ENCODE data around the gene HDGF.

DNA sequence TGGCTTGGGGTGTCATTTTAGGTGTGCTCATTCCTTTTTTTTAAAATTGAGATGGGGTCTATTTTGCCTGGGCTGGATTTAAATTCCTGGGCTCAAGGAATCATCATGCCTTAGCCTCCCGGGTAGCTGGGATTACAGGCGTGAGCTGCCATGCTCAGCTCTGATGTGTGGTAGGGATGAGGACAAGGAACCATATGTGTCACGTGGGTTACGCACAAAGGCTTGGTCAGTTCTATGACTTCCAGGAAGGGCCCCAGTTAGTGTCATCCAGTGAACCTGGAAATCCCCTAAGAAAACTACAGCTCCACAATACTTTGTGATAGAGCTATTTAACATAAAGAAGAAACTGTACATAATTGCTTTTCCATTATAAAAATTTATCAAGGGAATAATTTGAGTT lies 29.9 kb downstream of the HDGF start:
- TF ChIP-seq, protein P1, sequence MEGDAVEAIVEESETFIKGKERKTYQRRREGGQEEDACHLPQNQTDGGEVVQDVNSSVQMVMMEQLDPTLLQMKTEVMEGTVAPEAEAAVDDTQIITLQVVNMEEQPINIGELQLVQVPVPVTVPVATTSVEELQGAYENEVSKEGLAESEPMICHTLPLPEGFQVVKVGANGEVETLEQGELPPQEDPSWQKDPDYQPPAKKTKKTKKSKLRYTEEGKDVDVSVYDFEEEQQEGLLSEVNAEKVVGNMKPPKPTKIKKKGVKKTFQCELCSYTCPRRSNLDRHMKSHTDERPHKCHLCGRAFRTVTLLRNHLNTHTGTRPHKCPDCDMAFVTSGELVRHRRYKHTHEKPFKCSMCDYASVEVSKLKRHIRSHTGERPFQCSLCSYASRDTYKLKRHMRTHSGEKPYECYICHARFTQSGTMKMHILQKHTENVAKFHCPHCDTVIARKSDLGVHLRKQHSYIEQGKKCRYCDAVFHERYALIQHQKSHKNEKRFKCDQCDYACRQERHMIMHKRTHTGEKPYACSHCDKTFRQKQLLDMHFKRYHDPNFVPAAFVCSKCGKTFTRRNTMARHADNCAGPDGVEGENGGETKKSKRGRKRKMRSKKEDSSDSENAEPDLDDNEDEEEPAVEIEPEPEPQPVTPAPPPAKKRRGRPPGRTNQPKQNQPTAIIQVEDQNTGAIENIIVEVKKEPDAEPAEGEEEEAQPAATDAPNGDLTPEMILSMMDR (IDR thresholded peaks at IDR 0.05 in 8 of 11, conservative IDR thresholded peaks at IDR 0.05 in 3 of 11): no peak
- TF ChIP-seq POLR2A (IDR thresholded peaks at IDR 0.05) (no peak), POLR2AphosphoS5 (IDR thresholded peaks at IDR 0.05) (no peak)

Measured in spleen (tissue), 7 donors.